Occipital lobe (tissue), 2 donors: ENCODE measurements around the gene PPP2R2B. TPM values are rescaled to one million over a fixed set of nuclear protein-coding genes. Genes with fewer than 3 reads are reported as not detected.

Experiments
- DNase-seq: peaks from one replicate; lab custom pipeline; 2025; lab: John Stamatoyannopoulos, UW
- total RNA-seq: library from RNA; depleted of rRNA; stranded (reverse); fragments of >200 nt; gene quantifications from one replicate; pipeline ENCODE4 v1.2.3, GENCODE V29; 2014

The PPP2R2B gene
- total RNA-seq, 1 donor from 2014 or later: 141 TPM

DNA sequence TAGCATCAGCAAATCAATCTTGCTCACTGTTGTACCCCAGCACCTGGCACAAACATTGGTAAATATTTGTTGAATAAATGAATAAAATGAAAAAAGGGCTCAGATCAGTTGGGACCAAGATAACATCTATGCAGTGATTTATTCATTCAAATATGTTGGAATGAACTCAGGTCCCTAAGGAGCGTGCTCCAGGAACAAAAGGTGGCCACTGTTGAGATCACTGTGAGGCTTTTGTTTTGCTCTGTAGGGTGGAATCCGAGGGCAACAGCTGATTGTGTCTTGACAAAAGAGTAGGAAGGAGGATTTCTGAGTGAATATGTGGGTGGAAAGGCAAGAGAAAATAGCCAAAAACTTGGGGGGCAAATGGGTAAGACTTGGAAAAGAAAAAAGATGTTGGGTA, 89.7 kb downstream of the PPP2R2B start:
- no peak for DNase-seq

DNA sequence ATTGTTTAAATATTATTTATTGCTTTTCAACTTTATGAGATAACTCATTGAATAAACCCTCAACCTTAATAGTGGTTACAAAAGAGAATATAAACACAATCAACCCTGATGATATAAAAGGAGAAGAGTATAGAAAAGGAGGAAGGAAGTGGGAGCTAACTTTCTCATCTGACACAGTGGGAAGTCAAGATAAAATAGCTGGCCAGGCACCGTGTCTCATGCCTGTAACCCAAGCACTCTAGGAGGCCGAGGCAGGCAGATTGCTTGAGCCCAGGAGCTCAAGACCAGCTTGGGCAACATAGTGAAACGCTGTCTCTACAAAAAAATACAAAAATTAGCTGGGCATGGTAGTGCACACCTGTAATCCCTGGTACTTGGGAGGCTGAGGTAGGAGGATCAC, 93.5 kb downstream of the PPP2R2B start:
- DNase-seq: no peak

DNA sequence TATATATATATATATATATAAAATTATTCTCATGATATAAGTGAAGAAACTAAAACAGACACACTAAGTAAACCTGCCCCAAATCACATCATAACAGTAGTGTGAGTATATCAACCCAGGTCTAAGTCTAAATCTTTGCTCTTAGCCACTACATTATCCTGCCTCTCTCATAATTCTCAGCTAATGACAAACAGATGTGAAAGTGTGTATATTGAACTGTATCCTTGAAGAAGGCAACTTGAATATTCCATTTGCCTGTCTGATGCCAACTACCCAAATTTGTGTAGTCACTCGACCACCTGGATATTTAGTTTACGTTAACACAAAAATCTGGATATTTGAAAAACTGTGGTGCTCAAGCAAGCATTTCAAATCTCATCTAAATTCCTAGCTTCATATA, 97.4 kb downstream of the PPP2R2B start:
- DNase-seq: no peak

DNA sequence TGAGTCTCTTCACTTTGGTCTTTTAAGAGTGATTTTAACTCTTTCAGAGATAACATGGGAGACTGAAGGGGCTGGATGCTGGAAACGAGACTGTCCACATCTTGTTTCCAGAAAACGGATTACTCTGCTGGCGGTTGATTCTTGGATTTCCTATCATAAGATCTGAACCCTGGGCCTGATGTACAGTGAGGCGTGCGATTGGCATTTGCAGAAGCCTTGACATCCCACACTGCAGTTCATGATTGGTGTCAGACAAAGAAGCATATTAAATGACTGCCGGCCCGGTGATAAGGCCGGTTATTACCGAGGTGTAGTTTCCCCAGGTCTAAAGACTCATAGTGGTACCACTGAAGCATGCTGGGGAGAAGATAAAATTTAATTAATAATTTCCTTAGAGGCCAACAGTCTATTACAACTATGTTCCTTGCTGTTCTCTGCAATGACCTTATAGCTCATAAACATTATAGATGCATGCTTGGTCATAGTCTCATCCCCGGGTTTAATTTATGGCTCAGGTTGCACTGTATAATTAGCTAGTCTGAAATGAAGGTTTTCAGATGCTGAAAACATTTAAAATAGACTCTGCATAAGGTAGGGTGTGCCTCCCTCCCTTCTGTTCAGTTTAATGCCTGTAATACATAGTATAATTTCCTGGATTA, 99.2 kb downstream of the PPP2R2B start:
- DNase-seq: no peak

DNA sequence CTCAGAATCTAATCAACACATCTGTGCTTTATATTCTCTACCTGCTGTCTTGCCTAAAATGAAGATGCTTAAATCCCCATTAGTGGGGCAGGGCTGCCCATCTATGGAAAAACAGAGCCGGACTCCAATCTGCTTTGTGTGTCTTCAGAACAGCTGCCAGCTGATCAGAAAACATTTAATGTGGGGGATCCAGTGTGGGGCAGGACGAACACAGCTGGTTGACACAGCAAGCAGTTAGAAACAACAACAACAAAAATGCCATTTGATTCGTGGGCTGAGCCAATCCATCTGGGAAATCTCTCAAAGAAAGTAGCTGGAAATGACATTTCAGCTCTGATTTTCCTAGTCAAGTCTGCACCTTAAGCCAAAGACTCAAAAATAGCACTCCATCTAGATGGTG, 99.8 kb downstream of the PPP2R2B start:
- no peak for DNase-seq

DNA sequence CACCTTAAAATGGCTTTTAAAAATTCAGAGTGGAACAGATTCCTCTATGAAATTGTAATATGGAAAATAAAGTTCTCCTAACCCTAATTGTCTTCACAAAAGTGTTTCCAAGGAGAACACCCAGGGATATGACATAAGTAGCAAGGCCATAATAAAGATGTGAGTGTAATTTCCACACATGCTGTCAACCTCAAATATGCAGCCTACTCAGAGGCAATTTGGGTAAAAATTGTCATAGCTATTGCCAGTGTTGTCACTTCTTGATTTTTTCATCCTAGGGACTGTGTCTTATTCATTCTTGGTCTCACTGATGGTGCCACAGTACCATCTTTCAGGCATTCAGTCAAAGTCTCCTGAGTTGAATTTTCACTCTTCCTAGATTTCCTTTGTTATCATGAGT, 100.3 kb downstream of the PPP2R2B start:
- no peak for DNase-seq

DNA sequence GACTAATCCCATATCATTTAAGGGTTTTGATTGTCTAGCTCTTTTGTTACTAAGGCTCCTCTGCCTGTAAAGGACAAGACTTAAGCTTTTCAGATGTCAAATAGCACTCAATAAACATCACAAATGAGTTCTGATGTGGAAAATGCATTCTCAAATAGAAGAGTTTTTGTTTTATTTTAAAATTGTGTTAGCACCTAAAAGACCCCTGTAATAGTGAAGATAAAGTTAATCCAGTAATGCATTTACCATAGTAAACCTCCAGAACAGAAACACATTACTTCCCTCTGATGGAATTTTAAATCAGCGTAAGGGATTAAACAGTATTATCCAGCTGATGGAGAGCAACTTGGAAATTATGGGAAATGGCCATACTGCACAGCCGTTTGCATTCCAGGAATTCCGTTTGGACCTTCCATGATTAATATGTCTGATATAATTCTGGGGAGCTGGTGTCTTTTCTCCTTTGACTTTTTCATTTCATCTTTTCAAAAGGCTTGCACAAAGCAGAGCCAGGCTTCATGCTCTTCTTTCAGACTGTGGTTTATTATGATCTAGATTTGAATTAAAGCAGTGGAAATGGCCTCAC, 105.6 kb downstream of the PPP2R2B start:
- DNase-seq: no peak

DNA sequence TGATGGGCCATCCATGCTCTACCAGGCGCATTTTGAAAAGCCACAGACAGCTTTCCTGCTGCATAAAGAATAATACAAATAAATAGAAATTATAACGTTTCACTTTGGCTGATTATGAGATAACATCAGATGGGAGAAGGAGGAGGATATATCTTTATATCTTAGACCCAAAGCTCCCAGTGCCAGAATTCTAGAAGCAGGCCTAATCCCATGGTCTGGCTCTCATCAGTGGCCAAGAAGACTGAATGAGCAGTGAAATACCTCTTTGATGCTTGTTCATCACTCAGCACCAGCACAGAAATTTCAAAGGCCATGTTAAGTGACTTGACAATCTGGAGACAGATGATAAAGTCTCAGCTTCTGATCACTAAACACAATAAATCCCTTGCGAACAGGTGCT, 107.6 kb downstream of the PPP2R2B start:
- DNase-seq: no peak

DNA sequence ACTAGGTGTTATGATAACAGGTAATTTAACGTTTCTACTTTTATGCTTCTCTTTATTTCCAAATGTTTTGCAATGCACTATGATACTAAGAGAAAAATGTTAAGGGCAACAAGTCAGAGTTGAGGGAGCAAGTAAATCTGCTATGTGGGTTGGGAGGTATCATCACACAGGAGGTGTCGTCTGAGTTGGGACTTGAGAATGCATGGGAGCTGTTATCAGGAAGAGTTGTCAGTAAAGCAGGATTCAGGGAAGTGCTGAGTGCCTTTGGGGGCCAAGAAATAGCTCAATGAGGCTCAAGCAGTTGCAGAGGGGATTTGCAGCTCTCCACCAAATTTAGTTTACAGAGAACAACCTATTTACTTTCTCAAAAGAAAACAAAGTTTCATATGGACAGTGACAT, 108.0 kb downstream of the PPP2R2B start:
- no peak for DNase-seq

DNA sequence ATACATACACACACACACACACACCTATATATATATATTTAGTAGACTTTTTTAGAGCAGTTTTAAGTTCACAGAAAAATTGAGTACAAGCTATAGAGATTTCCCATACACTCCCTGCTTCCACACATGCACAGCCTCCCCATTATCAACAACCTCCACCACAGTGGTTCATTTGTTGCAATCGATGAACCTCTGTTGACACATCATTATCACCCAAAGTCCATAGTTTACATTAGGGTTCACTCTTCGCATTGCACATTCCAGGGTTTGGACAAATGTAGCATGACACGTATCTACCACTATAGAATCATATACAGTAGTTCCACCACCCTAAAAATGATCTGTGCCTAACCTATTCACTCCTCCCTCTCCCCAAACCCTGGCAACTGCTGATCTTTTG, 111.0 kb downstream of the PPP2R2B start:
- no peak for DNase-seq

DNA sequence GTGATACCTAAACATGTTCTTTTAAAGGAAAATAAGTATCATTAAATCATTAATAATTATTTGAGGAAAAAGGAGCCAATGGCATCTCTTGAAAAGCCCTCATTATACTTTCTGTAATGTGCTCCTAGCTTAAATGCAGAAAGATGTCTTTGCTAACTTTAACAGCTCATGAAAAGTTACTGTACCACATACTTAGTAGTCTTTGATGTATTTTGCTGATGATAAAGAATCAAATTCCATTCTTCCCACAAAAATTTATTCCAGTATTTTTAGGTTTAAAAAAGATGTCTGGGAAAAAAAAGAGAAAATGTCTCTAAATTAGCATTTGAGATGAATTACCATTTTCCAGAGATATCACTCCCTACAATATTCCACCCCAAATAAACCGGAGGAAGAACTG, 112.5 kb downstream of the PPP2R2B start:
- no peak for DNase-seq

DNA sequence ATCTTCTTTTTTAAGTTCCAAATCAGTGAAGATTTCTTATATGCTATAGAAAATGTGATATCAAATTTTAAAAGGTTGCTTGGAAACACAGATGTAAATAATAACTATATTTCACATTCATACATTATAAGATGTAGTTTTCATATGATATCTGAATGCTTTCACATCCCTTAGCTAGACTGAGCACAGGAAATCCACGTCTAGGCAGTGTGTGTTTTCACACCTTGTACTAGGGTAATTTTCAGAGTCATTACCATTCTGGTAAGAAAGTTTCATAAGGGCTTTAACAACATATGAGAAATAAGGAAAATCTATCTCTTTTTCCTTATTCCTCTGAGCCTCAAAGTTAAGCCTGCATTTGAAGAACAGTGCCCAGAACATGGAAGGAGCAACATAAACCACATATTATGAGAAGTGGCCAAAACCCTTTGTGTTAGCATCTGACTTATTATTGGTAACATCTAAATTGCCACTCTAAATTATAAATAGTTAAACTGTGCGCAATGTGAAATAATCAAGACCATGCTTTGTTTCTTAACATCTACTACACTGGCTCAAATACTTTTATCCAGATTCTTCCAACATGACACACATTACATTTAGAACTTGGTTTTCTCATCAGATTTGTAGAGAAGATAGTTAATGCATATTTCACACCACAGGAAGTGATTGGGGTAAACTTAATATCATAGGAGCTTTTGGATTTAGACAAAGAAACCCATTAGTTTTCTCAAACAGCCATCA, 113.3 kb downstream of the PPP2R2B start:
- DNase-seq: no peak

DNA sequence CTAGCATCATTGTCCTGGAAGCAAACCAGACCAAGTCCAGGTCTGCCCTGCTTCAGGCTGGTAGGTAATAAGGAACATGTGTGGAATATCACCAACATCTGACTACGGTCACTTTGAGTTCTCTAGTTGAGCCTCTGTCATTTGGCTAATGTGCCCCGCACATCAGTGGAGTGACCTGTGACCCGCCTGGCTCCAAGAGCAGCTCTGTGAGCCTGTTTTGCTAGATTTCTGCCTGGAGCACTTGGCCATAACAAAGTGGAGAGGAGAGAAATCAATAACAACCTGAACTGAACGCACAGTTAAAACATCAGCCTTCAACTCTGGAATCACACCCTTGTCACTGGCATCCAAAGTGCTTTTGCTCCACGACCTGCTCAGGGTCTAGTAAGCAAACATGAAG, 115.7 kb downstream of the PPP2R2B start:
- DNase-seq: no peak

DNA sequence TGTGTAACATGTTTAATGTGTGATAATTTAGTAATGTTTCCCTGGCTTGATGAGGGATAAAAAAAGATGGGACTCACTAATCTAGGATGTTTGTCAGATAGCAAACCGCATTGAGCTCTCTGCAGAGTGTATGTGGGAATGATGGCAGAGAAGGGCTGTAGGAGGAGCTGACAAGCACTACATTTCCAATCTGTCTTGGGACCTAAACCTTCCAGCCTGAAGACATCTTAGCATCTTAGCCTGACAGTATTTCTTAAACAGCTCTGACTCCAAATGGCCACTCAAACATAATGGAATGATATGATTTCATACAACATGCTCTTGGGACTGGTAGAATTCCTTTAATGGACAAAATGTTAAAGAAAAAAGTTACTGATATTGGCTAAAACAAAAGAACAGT, 116.7 kb downstream of the PPP2R2B start:
- DNase-seq: no peak

DNA sequence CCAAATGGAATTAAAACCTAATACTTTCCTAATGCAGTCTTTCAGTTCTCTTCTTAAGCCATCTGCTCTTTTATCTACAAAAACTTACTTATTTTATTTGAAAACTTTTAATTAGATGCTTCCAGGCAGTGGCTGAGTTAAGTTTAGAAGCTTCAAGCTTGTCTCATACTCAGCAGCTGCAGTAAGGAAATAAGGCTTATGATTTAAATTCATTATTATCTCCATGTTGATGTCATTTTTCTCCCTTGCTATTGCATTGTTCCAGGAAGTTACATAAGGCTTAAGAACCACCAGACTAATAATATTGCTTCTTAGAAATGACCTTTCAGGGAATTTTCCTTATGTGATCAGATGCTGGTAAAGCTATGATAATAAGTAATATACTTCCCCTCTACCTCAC, 119.6 kb downstream of the PPP2R2B start:
- no peak for DNase-seq

DNA sequence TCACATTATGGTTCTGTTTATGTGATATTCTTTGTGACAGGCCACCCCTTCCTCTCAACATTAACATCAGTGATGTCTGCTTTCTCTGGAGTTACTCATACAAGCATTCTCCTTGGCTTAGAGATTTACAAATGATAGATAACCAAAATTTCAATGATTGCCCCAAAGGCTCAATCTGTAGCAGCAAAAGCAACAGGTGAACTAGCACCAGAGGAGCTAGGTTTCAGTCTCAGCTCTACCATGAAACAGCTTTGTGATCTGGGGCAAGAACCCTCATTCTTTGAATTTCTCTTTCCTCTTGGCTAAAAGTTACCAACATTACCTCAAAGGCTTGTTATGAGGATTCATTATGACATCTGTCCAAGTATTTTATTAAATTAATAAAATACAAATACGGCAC, 120.5 kb downstream of the PPP2R2B start:
- no peak for DNase-seq

DNA sequence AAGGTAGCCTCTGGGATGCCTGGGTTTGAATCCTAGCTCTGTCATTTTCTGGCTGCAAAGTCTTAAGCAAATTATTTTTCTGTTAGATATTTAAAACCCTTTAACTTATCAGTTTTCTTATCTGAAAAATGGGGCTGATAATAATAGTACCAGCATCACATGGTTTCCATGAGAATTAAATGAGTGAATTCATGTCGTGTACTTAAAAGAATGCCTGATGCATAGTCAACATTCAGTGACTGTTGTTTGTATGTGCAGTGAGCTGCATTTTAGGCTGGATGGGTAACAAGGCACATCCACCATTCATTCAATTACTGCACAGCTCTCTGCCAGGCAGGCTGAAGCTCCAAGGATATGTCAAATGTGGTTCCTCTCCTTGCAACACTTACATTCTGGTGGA, 122.0 kb downstream of the PPP2R2B start:
- DNase-seq: no peak

DNA sequence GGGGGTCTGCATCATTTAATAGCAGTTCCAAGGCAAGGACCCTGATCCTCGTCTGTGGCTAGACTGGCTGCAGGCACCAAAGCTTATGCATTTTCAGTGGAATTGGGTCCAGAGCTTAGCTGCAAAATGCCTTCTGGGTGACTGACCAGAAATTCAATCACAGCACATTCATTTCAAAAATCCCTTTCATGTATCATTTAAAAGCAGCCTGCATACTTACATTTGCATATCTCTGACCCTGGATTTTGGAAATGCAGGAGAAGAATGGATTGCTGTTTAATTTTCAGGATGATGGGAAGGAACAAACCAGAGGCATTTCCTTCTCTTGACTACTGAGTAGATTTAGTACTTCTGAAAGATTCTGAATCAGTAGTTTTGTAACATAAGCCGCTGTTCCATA, 122.8 kb downstream of the PPP2R2B start:
- no peak for DNase-seq

DNA sequence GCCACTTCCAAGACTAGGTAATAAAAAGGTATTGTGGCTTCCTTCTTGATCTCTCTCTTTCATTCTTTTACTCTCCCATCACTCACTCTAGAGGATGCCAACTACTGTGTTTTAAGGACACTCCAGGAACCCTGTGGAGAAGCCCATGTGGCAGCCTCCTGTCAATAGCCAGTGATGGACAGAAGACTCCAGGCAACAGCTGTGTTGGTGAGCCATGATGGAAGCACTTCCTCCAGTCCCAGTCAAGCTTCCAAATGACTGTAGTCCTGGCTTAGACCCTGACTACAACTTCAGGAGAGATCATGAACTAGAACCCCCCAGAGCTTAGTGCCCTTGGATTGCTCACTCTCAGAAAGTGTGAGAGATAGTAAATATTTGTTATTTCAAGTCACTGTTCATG, 123.9 kb downstream of the PPP2R2B start:
- no peak for DNase-seq

DNA sequence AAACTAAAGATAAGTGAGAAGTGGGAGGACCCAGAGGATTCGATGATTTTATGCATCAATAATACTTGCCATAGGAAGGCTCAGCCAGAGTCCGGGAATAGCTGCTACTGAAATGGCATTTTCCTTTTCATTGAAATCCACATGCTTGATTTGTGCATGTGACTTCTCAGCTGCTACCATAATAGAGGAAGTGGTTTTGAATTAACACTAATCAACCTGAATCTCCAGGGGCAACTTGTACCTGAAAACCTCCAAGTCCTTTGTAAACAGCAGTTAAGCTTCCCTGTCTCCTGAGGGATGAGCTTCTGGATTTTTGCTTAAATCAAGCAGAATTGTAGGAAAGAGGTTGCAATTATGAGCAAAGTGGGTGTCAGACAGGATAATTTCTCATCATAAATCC, 124.9 kb downstream of the PPP2R2B start:
- no peak for DNase-seq

DNA sequence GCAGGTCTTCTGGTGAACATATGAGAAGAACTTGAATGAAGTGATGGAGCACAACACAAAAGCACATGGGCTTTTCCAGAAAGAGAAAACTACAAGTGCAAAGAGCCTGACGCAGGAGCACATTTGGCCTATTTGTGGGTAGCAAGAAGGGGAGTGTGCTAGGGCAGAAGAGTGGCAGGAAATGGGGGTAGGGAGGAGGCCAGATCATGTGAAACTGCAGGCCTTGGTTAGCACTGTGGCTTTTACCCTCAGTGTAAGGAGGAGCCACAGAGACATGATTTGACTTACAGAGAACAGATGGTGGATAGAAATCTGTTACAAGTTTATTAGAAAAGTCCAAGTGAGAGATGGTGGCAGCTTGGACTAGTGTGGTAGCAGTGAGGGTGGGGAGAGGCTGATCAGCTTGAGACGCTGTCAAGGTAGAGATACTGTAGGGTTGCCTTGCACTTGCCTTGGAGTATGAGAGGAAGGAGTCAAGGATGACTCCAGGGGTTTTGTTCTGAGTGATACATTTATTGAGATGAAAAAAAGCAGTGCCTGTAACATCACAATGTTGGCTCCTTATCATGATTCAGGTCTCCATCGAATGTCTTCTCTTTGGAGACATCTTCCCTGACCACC, 126.7 kb downstream of the PPP2R2B start:
- no peak for DNase-seq

DNA sequence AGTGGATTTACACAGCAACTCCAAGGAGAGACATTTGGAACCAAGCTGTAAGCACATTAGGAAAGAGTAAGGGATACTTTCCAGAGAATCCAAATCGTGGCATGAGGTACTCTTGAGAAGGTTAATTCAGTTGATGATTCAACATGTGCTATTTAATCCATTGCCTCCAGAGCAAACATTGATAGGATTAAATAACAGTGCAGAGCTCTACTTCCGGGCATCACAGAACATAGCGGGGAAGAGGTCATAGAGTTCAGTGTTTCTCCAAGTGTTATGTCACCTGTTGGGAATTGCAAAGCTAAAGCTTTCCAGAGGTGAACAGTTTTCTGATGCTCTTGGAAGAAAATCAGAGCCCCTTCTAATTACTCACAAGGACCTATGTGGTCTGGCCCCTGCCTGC, 127.5 kb downstream of the PPP2R2B start:
- DNase-seq: no peak

DNA sequence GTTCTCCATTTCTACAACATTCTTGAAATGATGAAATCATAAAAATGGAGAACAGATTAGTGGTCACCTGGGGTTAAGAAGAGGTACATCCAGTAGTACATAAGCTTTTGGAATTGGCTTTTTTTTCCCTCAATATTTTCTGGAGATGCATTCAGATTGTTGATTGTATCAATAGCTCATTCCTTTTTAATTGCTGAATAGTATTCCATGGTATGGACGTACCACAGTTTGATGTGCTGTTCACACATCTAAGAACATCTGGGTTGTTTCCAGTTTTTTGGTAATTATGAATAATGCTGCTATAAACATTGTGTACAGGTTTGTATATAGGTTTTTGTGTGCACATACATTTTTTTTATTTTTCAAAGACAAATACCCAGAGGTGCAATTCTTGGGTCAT, 130.0 kb downstream of the PPP2R2B start:
- no peak for DNase-seq
